GM10248 (cell line): ENCODE data around the gene FADS1.

Experiments used
- CTCF ChIA-PET: fragments of 300-600 bp; sonication (Branson Sonifier 250); formaldehyde crosslinking; extraction: SDS; loops from one replicate; lab custom pipeline; 2021; ENCODE audit warnings: antibody characterized with exemption; lab: Yijun Ruan, JAX
- POLR2A ChIA-PET: fragments of 350-650 bp; sonication (Branson Sonifier 250); formaldehyde crosslinking; extraction: SDS; loops from one replicate; lab custom pipeline; 2020; ENCODE audit warnings: antibody characterized with exemption; lab: Yijun Ruan, JAX
- DNase-seq: peaks from one replicate; pipeline ENCODE4 v3.0.0; 2012; ENCODE audit errors: extremely low spot score
- CTCF ChIP-seq: IDR thresholded peaks from 2 replicates; pipeline ENCODE4 v1.5.1; 2012; ENCODE audit warnings: mild to moderate bottlenecking, low read depth; ENCODE audit errors: extremely low read depth, missing control alignments, control extremely low read depth

The FADS1 gene

GRCh38 chr11:61816736-61817455 is at the start of gene FADS1:
TSS of gene FADS1 (minus strand) at chr11:61817003. CDS start at chr11:61816929, 74 bp downstream.
- ChIA-PET CTCF (interaction anchor here (0.8 to 8.8 kb wide), 11 partner anchors 10 to 291 kb away, joined by 3 to 103 read pairs (median 5); partner anchors contain the start of gene FADS2), POLR2A (no interaction called here)
- DNase-seq, result peak; percentile 85
- TF ChIP-seq CTCF, result peak; percentile 64

- no peak for TF ChIP-seq CTCF
- POLR2A ChIA-PET, result interaction anchor here (1.4 kb wide), 1 partner anchor 216 kb away, joined by 3 read pairs; no protein-coding TSS in a partner anchor
- no peak for DNase-seq
- CTCF ChIA-PET, result interaction anchor here (1.0 to 10.8 kb wide), 6 partner anchors 15 to 242 kb away, joined by 3 to 92 read pairs (median 6); no protein-coding TSS in a partner anchor
Measured at GRCh38 chr11:61866231-61866957, 49.6 kb upstream of the FADS1 start.

GRCh38 chr11:61864814-61865775 is 48.3 kb upstream of the FADS1 start:
- CTCF ChIA-PET, result interaction anchor here (1.1 to 1.9 kb wide), 5 partner anchors 9 to 243 kb away, joined by 3 to 8 read pairs (median 3); no protein-coding TSS in a partner anchor
- no peak for DNase-seq
- POLR2A ChIA-PET, result no interaction called here
- TF ChIP-seq CTCF, result no peak

GRCh38 chr11:61863548-61864081 is 46.8 kb upstream of the FADS1 start:
- CTCF ChIA-PET, result interaction anchor here (1.0 to 1.3 kb wide), 3 partner anchors 9 to 36 kb away, joined by 3 to 4 read pairs (median 3); no protein-coding TSS in a partner anchor
- no peak for TF ChIP-seq CTCF
- no peak for DNase-seq
- POLR2A ChIA-PET, result no interaction called here

GRCh38 chr11:61862714-61863547 is 46.1 kb upstream of the FADS1 start:
- TF ChIP-seq CTCF, result no peak
- no peak for DNase-seq
- ChIA-PET CTCF (interaction anchor here (1.3 kb wide), 1 partner anchor 8 kb away, joined by 4 read pairs; no protein-coding TSS in a partner anchor), POLR2A (no interaction called here)
